ENCODE results near the gene TEX38.

Gene TEX38

GRCh38 chr1:46721204-46721603 lies 49.5 kb downstream of the TEX38 start:
- no peak overlapping the region for H3K27ac ChIP-seq
- peaks cover 25% of the 10 kb centered on the region for H4K20me1 ChIP-seq
- H3K4me1 ChIP-seq: peaks cover 28% of the 10 kb centered on the region
- no peak for TF ChIP-seq Cebpa-rat (IDR thresholded peaks at IDR 0.05)
- no peak overlapping the region for H3K4me2 ChIP-seq
- H3K9me3 ChIP-seq: no peaks in the 10 kb centered on the region
- H3K9ac ChIP-seq: no peak overlapping the region
- H3K4me3 ChIP-seq: no peak overlapping the region
- no peaks in the 10 kb centered on the region for H3K27me3 ChIP-seq
- H3K36me3 ChIP-seq: peaks cover 6% of the 10 kb centered on the region

GRCh38 chr1:46721686-46722205 lies 50.1 kb downstream of the TEX38 start:
- H3K4me3 ChIP-seq: no peak overlapping the region
- H3K27ac ChIP-seq: no peak overlapping the region
- H3K9me3 ChIP-seq: no peaks in the 10 kb centered on the region
- no peaks in the 10 kb centered on the region for H3K27me3 ChIP-seq
- H3K4me2 ChIP-seq: no peak overlapping the region
- TF ChIP-seq Cebpa-rat (IDR thresholded peaks at IDR 0.05): no peak
- H3K36me3 ChIP-seq: peaks cover under 1% of the 10 kb centered on the region; the same call in 1 of the 2 replicates
- peaks cover 19% of the 10 kb centered on the region for H4K20me1 ChIP-seq
- no peak overlapping the region for H3K9ac ChIP-seq
- H3K4me1 ChIP-seq: peaks cover 23% of the 10 kb centered on the region
